Stimulated activated CD8-positive, alpha-beta memory T cell treated with anti-CD3 and anti-CD28 coated beads, Interleukin-7, amount 100 ng/mL, for 48 hours (primary cell): ENCODE data around the gene ZSWIM1.
A peak's percentile ranks its signal among the peaks of the same experiment; 100 is the strongest.
"Not testable (repeated sequence)": the region's sequence is repeated elsewhere in the genome, so short reads cannot be mapped to it uniquely, and the experiment has no call there.

Source experiments
- DNase-seq, 2 donors: peaks; one replicate each; pipeline ENCODE4 v3.0.0-alpha.2; 2020; ENCODE audit warnings: low read depth in 1 of 2; ENCODE audit errors: extremely low read depth in 1 of 2

Gene ZSWIM1

DNA sequence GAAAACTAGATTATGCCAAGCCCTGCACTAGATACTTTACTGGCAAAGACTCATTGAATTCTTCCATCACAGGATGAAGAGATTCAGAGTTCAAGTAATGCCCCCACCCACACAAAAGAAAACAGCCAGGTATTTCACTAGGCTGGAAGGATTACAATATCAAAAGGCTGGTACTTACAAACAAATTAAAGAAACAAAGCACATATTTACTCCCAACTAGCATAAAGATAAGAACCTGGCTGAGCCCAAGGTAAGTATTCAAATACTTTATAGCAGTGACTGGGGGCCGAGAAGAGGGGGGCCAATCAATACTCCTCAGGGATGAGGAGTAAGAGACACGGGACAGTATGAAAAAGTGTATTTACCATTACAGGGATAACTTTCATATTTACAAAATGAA, 27.5 kb upstream of the ZSWIM1 start:
- no peak for DNase-seq

GRCh38 chr20:45857114-45857881, 23.7 kb upstream of the ZSWIM1 start, which contains the start of the genes ACOT8 and ZSWIM3:
Gene ACOT8 (minus strand): TSS chr20:45857392. CDS start chr20:45857315, 77 bp downstream.
Gene ZSWIM3 (plus strand): TSS chr20:45857614. CDS start chr20:45857826, 212 bp downstream.
- peak; percentile 75 to 93 for DNase-seq

GRCh38 chr20:45857882-45858216, 23.2 kb upstream of the ZSWIM1 start:
- DNase-seq, result peak in 1 of 2 donors; percentile 37

DNA sequence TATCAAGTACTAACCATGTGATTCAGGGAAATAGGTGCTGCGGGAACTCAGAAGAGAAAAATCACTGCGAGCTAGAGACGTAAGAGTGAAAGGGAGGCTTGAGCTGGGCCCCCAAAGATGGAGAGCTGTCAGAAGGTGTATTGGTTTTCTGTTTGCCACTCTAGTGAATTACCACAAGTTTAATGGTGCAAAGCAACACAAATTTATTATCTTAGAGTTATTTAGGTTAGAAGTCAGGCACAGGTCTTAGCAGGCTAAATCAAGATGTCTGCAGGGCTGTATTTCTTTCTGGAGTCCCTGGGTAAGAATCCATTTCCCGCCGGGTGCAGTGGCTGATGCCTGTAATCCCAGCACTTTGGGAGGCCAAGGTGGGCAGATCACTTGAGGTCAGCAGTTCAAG, 21.1 kb upstream of the ZSWIM1 start:
- no peak for DNase-seq

GRCh38 chr20:45860560-45861220, 20.3 kb upstream of the ZSWIM1 start:
- no peak for DNase-seq

- DNase-seq, result no peak
Measured at GRCh38 chr20:45861221-45862075, 19.6 kb upstream of the ZSWIM1 start.

DNA sequence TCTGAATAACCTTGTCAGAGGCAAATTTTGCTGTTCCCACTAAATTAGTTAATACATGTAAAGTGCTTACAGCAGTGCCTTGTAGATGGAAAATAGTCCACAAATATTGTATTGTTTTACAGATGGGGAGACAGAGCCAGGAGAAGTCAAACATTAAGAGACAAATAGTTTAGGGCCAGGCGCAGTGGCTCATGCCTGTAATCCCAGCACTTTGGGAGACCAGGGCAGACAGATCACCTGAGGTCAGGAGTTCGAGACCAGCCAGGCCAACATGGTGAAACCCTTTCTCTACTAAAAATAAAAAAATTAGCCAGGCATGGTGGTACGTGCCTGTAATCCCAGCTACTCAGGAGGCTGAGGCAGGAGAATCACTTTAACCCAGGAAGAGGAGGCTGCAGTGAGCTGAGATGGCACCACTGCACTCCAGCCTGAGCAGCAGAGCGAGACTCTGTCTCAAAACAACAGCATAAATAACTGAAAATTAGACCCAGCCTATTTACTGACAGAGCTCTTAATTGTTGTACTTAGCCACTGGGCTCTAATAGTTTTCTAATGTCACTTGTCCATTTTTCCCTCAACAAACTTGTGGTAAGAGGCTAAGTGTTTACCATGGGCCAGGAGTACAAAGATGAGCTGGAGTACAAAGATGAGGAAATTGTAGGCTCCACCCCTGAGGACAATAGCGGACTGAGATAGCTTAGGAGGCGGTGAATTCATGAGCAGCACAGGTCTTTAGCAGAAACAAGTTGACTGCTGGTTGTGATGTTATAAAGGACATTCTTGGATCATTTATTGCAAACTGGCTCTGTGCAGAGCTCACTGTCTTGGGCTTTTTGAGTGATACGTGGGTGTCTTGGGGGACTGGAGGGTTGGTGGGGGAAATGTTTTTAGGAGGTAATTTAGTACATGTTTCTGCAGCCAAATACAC, 17.2 kb upstream of the ZSWIM1 start:
- DNase-seq, result no peak

DNA sequence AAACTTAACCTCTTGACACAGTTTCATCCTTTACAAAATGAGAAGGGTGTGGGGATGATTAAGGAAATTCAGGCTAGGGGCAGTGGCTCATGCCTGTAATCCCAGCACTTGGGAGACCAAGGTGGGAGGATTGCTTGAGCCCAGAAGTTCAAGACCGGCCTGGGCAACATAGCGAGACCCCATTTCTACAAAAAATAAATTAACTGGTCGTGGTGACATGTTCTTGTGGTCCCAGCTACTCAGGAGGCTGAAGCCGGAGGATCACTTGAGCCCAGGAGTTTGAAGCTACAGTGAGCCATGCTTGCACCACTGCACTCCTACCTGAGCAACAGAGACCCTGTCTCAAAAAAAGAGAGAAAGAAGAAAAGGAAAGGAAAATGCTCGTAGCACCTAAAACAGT, 14.6 kb upstream of the ZSWIM1 start:
- DNase-seq, result no peak

- no peak for DNase-seq
Measured at GRCh38 chr20:45867136-45867818, 13.8 kb upstream of the ZSWIM1 start.

GRCh38 chr20:45867819-45868176, 13.2 kb upstream of the ZSWIM1 start:
- no peak for DNase-seq

GRCh38 chr20:45872626-45873025, 8.4 kb upstream of the ZSWIM1 start:
- DNase-seq, result no peak

- no peak for DNase-seq
Measured at GRCh38 chr20:45873409-45874103, 7.5 kb upstream of the ZSWIM1 start.

- DNase-seq, result not testable (repeated sequence)
Measured at GRCh38 chr20:45874104-45874481, 6.9 kb upstream of the ZSWIM1 start.

DNA sequence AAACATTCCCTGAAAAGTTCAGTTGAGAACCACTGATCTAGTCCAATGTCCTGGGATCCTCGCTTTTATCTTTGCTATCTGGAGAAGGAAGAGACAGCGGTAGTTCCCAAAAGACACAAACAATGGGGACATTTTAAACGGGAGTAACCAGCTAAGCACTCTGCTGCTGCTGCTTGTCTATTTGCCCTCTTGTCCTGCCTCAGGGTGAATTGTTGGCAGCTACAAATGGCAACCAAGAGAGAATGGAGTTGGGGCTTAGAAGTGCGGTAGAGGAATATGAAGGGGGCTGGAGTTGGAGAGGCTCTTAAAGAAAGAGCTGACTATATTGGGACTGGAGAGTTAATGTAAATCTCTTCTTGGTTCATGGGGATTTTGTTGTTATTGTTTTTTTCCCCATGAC, 6.5 kb upstream of the ZSWIM1 start:
- DNase-seq, result no peak

DNA sequence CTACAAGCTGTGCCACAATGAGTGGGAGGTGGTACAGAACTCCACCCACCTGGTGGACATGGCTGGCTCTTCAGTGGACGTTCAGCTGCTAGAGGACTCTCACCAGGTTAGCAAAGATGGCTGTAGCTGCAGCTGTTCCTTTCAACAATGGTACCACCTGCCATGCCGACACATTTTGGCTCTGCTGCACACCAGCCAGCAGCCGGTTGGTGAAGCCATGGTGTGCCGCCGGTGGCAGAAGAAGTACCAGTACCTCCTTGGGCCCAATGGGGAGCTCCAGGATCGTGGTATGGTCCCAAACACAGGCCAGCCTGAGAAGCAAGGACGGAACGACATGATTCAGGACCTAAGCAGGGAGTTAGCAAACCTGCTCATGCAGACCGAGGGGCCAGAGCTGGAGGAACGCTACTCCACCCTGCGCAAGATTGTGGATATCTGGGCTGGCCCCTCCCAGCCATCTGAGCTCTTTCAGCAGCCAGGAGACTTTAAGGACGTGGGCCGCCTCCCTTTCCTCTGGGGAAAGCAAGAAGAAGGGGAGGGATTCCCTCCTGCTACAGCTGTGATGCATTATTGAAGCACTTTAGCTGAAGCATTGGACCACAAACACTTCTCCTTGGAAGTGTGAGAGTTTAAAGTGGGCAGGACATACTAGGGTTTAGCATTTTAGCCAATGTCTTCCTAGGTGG, 2.8 kb upstream of the ZSWIM1 start:
- DNase-seq, result no peak

GRCh38 chr20:45882469-45883099, 1.6 kb downstream of the ZSWIM1 start:
- DNase-seq, result no peak

GRCh38 chr20:45883100-45883469, 2.1 kb downstream of the ZSWIM1 start:
- no peak for DNase-seq

GRCh38 chr20:45886590-45887345, 5.7 kb downstream of the ZSWIM1 start:
- no peak for DNase-seq
